HepG2 (cell line): ENCODE results near the gene ACTR10. TPM values are rescaled to one million over a fixed set of nuclear protein-coding genes. Genes with fewer than 3 reads are reported as not detected.

Source experiments
- ARID4A ChIP-seq: sonication (generic); formaldehyde crosslinking; IDR thresholded peaks from 2 replicates; pipeline ENCODE4 v1.5.0; 2020; ENCODE audit warnings: mild to moderate bottlenecking, missing genetic modification reagents, borderline replicate concordance
- E2F2 ChIP-seq: sonication (generic); formaldehyde crosslinking; IDR thresholded peaks from 2 replicates; pipeline ENCODE4 v1.4.0; 2020; ENCODE audit warnings: missing genetic modification reagents, borderline replicate concordance
- MAX ChIP-seq: IDR thresholded peaks from 2 replicates; pipeline ENCODE4 v1.6.1; 2012; ENCODE audit warnings: inconsistent platforms
- NFAT5 ChIP-seq: sonication (generic); formaldehyde crosslinking; IDR thresholded peaks from 2 replicates; pipeline ENCODE4 v1.4.0; 2020; ENCODE audit warnings: missing genetic modification reagents
- RARA ChIP-seq: IDR thresholded peaks from 2 replicates; pipeline ENCODE4 v1.6.1; 2016; ENCODE audit warnings: missing genetic modification reagents, missing compliant biosample characterization
- ZBTB20 ChIP-seq: sonication (generic); formaldehyde crosslinking; IDR thresholded peaks from 2 replicates; pipeline ENCODE4 v1.8.1; 2023; ENCODE audit warnings: missing genetic modification reagents, low read depth, mild to moderate bottlenecking, borderline replicate concordance
- ZHX2 ChIP-seq, 2 experiments: sonication (generic) in 1 of 2; formaldehyde crosslinking in 1 of 2; IDR thresholded peaks; 2 replicates each; pipeline versions ENCODE4 v1.6.1 to v1.9.0; 2014 to 2022; ENCODE audit warnings: antibody characterized with exemption in 1 of 2, borderline replicate concordance in 1 of 2, inconsistent platforms in 1 of 2, low read depth in 1 of 2, missing genetic modification reagents in 1 of 2
- ZNF230 ChIP-seq: sonication (generic); formaldehyde crosslinking; IDR thresholded peaks from 2 replicates; pipeline ENCODE4 v1.4.0; 2020; ENCODE audit warnings: mild to moderate bottlenecking, missing genetic modification reagents
- ZSCAN12 ChIP-seq: sonication (generic); formaldehyde crosslinking; IDR thresholded peaks from 2 replicates; pipeline ENCODE4 v1.9.0; 2021; ENCODE audit warnings: mild to moderate bottlenecking, missing genetic modification reagents
- polyA plus RNA-seq, 8 experiments: library from polyadenylated mRNA; depleted of rRNA in 3 of 8; stranded (reverse) in 7 of 8; unstranded in 1 of 8; fragments of >200 nt; fragmentation: Illumina TruSeq in 4 of 8; extraction: Trizol in 4 of 8; gene quantifications; 2 replicates each; pipeline versions ENCODE4 v1.2.1 to v1.2.3, GENCODE V29; 2011 to 2016; ENCODE audit warnings: low read depth in 4 of 8, missing spikeins in 1 of 8, mixed read lengths in 1 of 8; ENCODE audit not compliant: insufficient read depth in 1 of 8
- total RNA-seq, 5 experiments: library from RNA; depleted of rRNA; stranded (reverse); fragments of >200 nt; fragmentation: Illumina TruSeq; extraction: Trizol; gene quantifications; 2 replicates each; pipeline ENCODE4 v1.2.3, GENCODE V29; 2016; ENCODE audit warnings: low read depth in 1 of 5

ACTR10 gene
- total and polyA plus RNA-seq, 2 of the 13 experiments (the other 11 are each of a cell fraction or from before 2014, with no cell fraction given), result 30.0 to 41.3 TPM

- no peak for TF ChIP-seq ZHX2 (IDR thresholded peaks at IDR 0.05; ENCODE audit: low read depth)
- no peak for TF ChIP-seq ZHX2 (CRISPR knock-in tag; IDR thresholded peaks at IDR 0.05; ENCODE audit: borderline replicate concordance)
- TF ChIP-seq MAX, result peak; percentile 36; the same call in 1 of the 2 replicates
- no peak for TF ChIP-seq E2F2
- TF ChIP-seq ARID4A (CRISPR knock-in tag), result peak; percentile 83
- 0 out of 2 replicates have a peak, but pooled peaks have one; percentile 57 for TF ChIP-seq ZNF230
- TF ChIP-seq ZSCAN12 (CRISPR knock-in tag), result no peak
- no peak for TF ChIP-seq NFAT5 (CRISPR knock-in tag)
- no peak for TF ChIP-seq RARA (CRISPR knock-in tag)
- TF ChIP-seq ZBTB20 (CRISPR knock-in tag), result 0 out of 2 replicates have a peak, but pooled peaks have one; percentile 15
Measured at GRCh38 chr14:58244556-58245387, 44.8 kb downstream of the ACTR10 start, which contains the start of gene PSMA3 (continued).
